MM.1S (cell line): ENCODE measurements around the gene FGF14.

Source experiments
- EZH2 ChIP-seq: fragments of 300-600 bp; sonication (generic); optimal IDR thresholded peaks from 2 replicates; pipeline ENCODE3; 2017; ENCODE audit warnings: low read depth, mild to moderate bottlenecking, antibody characterized with exemption, low read length, mixed read lengths
- EZH2phosphoT487 ChIP-seq: fragments of 300-600 bp; sonication (generic); IDR thresholded peaks from 2 replicates; pipeline ENCODE4 v1.6.1; 2018; ENCODE audit warnings: antibody characterized with exemption, low read length
- TF ChIP-seq, protein P1 (sequence below): fragments of 300-600 bp; sonication (generic); IDR thresholded peaks from 2 replicates; pipeline ENCODE4 v1.5.1; 2016; ENCODE audit warnings: antibody characterized with exemption, low read length, mixed read lengths

DNA sequence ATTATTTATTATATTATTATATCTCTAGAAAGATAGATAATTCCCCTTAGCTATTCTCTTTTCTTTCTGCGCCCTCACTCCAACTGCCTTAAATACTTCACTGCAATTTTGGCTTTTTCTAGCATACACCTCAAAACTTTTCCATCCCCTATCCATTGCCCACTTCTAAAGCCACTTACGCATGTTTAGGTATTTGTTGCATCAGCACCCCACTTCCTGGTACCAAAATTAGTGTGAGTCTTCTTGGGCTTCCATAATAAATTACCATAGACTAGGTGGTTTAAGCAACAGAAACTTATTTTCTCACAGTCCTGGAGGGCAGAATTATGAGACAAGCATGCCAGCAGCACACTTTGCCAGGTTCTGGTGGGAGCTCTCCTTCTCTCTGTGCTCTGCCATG, 209.0 kb downstream of the FGF14 start:
- TF ChIP-seq, protein P1, sequence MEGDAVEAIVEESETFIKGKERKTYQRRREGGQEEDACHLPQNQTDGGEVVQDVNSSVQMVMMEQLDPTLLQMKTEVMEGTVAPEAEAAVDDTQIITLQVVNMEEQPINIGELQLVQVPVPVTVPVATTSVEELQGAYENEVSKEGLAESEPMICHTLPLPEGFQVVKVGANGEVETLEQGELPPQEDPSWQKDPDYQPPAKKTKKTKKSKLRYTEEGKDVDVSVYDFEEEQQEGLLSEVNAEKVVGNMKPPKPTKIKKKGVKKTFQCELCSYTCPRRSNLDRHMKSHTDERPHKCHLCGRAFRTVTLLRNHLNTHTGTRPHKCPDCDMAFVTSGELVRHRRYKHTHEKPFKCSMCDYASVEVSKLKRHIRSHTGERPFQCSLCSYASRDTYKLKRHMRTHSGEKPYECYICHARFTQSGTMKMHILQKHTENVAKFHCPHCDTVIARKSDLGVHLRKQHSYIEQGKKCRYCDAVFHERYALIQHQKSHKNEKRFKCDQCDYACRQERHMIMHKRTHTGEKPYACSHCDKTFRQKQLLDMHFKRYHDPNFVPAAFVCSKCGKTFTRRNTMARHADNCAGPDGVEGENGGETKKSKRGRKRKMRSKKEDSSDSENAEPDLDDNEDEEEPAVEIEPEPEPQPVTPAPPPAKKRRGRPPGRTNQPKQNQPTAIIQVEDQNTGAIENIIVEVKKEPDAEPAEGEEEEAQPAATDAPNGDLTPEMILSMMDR: no peak
- TF ChIP-seq EZH2: no peak
- no peak for TF ChIP-seq EZH2phosphoT487
